NCI-H748 treated with DMSO at 0.1 percent for 48 hours (cell line): ENCODE measurements around the gene ZNF354C.

Source experiments
- DNase-seq: peaks from one replicate; lab custom pipeline; 2025; lab: John Stamatoyannopoulos, UW

ZNF354C gene

GRCh38 chr5:179127136-179128040 lies 67.2 kb downstream of the ZNF354C start:
- no peak for DNase-seq

GRCh38 chr5:179128041-179128365 lies 67.8 kb downstream of the ZNF354C start:
- DNase-seq: no peak

- DNase-seq: no peak
Measured at GRCh38 chr5:179128976-179129375, 68.8 kb downstream of the ZNF354C start.

- DNase-seq: no peak
Measured at GRCh38 chr5:179129607-179130071, 69.5 kb downstream of the ZNF354C start.

GRCh38 chr5:179130101-179130681 lies 70.0 kb downstream of the ZNF354C start:
- DNase-seq: no peak

GRCh38 chr5:179131321-179131835 lies 71.2 kb downstream of the ZNF354C start:
- DNase-seq: no peak

GRCh38 chr5:179131886-179132585 lies 71.9 kb downstream of the ZNF354C start:
- DNase-seq: no peak

GRCh38 chr5:179132586-179133355 lies 72.6 kb downstream of the ZNF354C start:
- DNase-seq: no peak
